ENCODE results near the gene SYVN1.
A peak's percentile ranks its signal among the peaks of the same experiment; 100 is the strongest.

The SYVN1 gene

DNA sequence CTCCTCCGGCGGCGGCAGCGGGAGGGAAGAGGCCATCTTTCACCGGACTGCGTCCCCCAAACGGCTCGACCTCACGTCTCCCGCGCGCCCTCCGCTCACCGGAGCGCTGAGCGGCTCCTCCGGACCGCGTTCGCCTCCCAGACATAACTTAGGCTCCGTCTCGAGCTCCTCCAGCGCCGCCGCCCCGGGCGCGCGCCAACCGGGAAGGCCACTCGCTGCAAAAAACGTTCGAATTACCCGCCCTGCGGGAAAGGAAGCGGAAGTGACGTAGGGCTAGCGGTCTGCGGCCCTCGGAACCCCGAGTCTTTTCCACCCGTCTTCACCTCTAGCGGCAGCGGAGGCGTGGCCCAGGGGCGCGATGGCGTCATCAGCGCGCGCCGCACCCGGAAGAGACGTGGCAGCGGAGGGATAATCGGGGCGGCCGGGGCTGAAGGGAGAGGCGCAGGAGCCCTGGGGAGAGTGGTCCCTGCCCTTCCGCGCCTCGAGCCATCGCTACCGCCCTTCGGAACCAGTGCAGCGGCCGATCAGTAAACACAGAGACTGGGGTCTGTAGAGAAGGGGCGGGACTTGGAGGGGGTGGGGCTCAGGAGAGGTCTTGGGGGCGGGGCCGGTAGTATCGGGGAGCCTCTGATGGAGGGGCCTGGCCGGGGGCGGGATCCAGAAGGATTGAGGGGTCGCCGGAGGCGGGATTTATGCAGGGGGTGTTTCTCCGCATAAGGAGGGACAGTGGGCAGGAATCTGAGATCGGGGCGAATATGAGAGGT, 50.3 kb downstream of the SYVN1 start, which contains the start of the genes CDCA5 and ZFPL1:
Gene CDCA5 (minus strand): TSS at position 207 of the 764 bp plus-strand sequence. CDS start 62 bp downstream, at position 145.
Gene ZFPL1 (plus strand): TSS at position 389 of the 764 bp plus-strand sequence. CDS start 477 bp downstream, outside the sequence.
- TF ChIP-seq, protein P1, sequence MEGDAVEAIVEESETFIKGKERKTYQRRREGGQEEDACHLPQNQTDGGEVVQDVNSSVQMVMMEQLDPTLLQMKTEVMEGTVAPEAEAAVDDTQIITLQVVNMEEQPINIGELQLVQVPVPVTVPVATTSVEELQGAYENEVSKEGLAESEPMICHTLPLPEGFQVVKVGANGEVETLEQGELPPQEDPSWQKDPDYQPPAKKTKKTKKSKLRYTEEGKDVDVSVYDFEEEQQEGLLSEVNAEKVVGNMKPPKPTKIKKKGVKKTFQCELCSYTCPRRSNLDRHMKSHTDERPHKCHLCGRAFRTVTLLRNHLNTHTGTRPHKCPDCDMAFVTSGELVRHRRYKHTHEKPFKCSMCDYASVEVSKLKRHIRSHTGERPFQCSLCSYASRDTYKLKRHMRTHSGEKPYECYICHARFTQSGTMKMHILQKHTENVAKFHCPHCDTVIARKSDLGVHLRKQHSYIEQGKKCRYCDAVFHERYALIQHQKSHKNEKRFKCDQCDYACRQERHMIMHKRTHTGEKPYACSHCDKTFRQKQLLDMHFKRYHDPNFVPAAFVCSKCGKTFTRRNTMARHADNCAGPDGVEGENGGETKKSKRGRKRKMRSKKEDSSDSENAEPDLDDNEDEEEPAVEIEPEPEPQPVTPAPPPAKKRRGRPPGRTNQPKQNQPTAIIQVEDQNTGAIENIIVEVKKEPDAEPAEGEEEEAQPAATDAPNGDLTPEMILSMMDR (IDR thresholded peaks at IDR 0.05; ENCODE audit: low read depth, low read length): no peak
- peak; percentile 96 to 97 for DNase-seq (ENCODE audit: low read depth in 2 of 2)
- H3K4me3 ChIP-seq (replicated peaks in 1 of 2; ENCODE audit: low read depth in 2 of 2, low read length in 2 of 2): peak within 1 kb of the TSS; percentile 81 to 91

DNA sequence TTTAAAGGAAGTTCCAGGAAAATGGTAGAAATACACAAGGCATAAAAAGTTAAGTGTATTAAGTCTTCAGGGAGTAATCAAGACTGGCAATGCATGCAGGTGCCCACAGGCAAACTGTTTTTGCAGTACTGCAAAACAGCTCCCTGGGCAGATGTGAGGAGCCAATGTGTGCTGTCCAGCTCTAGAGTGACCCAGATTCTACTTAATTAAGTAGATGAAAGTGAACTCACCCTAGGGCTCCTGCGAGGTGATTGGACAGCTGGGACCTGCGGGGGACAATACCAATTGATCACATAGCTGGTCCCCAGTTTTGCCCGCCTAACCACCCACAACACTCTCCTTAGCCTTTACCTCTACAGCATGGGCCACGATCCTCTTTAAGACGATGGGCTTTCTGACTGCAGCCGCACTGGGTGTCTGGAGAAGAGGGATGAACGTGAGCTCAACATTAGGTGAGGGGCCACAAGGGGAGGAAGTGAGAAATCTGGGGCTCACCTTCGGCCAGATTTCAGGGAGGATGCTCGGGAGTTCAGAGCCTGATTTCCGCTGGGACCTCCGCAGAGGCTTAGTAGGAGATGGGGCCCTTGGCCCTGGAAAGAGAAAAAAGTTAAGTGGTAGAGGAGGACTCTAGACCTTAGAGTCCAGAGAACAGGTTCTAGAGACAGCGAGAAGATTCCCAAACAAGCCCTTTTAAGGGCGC, 51.0 kb downstream of the SYVN1 start:
- TF ChIP-seq, protein P1 (IDR thresholded peaks at IDR 0.05; ENCODE audit: low read depth, low read length): no peak
- peak overlapping the region; percentile 81 to 91 for H3K4me3 ChIP-seq (replicated peaks in 1 of 2; ENCODE audit: low read depth in 2 of 2, low read length in 2 of 2)
- DNase-seq (ENCODE audit: low read depth in 2 of 2): no peak

DNA sequence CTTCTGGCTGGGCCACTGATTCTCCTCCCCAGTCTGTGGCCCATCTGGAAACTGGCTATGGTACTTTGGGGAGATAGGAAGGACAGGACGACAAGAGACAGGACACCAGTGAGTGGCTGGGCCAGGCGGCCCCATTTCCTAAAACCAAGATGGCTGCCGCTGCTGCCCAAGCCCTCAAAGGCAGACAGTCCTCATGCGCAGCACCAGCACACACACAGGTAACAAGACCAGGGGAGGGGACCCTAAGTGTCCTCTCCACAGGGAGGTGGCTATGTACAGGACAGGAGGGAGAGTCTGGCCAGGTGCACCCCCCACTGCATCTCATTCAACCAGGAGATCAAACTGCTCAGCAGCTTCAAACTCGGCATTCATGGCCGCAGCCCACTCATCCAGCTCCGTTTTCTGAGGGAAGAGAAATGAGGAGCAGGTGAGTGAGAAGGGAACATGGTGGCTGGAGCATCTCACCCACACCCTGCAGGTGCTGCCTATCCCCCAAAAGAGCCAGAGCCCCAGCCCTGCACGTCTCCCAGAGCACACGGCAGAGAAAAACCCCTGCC, 55.5 kb downstream of the SYVN1 start:
- TF ChIP-seq, protein P1 (IDR thresholded peaks at IDR 0.05; ENCODE audit: low read depth, low read length): no peak
- H3K4me3 ChIP-seq (replicated peaks in 1 of 2; ENCODE audit: low read depth in 2 of 2, low read length in 2 of 2): no peak overlapping the region
- no peak for DNase-seq (ENCODE audit: low read depth in 2 of 2)

DNA sequence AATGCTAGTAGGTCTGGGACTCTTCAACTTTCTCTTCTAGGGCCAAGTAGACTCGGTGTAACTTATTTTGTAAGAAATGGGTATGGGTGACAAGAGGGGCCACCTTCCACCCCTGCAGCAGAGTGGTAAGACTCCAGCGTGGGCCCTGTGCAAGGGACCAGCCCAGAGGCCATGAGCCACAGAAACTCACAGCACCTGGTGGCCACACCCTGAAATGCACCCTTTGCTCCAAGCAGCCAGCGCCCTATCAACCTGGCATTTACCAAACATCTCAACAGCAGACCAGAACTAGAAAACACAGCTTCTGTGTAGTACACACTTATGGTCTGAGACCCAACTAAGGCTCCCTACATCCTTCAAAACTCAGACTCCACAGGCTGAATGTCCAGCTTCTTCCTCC, 56.2 kb downstream of the SYVN1 start:
- DNase-seq (ENCODE audit: low read depth in 2 of 2): peak; percentile 35 to 47
- TF ChIP-seq, protein P1 (IDR thresholded peaks at IDR 0.05; ENCODE audit: low read depth, low read length): peak; percentile 66
- H3K4me3 ChIP-seq (replicated peaks in 1 of 2; ENCODE audit: low read depth in 2 of 2, low read length in 2 of 2): no peak overlapping the region

DNA sequence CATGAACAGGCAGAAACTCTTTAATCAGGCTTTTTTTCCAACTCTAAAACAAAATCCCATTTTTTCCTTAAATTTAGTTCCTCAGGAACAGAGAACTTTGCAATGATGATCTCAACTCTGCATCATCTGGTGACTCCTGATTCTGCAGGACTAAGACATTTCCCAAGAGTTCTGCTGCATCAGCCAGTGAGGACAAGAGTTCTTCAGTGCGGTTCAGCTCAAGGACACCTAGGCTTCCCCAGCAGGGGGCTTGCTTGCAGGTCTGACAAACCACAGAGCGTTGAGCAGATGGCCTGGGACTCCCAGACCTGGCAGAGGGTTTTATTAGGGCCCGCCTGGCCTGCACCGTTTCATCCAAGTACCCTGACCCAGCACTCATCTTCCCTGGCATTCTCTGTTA, 56.9 kb downstream of the SYVN1 start:
- no peak overlapping the region for H3K4me3 ChIP-seq (replicated peaks in 1 of 2; ENCODE audit: low read depth in 2 of 2, low read length in 2 of 2)
- DNase-seq (ENCODE audit: low read depth in 2 of 2): peak in 1 of 2 donors; percentile 24
- TF ChIP-seq, protein P1 (IDR thresholded peaks at IDR 0.05; ENCODE audit: low read depth, low read length): no peak
